K562 (cell line): ENCODE results near the gene SERPIND1. TPM values are rescaled to one million over a fixed set of nuclear protein-coding genes. Genes with fewer than 3 reads are reported as not detected.
A peak's percentile ranks its signal among the peaks of the same experiment; 100 is the strongest.

ENCODE experiments used
- BRCA1 ChIP-seq, 2 experiments: fragments of 450-650 bp in 1 of 2; sonication (generic) in 1 of 2; formaldehyde crosslinking in 1 of 2; IDR thresholded peaks; 2 replicates each; pipeline versions ENCODE4 v1.5.0 to v1.6.1; 2017 to 2020; ENCODE audit warnings: mild to moderate bottlenecking in 1 of 2, missing genetic modification reagents in 1 of 2
- CCNT2 ChIP-seq: IDR thresholded peaks from 2 replicates; pipeline ENCODE4 v1.6.1; 2011; ENCODE audit warnings: borderline replicate concordance, low read depth, mild to moderate bottlenecking, moderate library complexity, mixed read lengths, low read length; ENCODE audit not compliant: insufficient read length; ENCODE audit errors: extremely low read depth
- FOXM1 ChIP-seq, 2 experiments: fragments of 450-650 bp in 1 of 2; sonication (generic) in 1 of 2; formaldehyde crosslinking in 1 of 2; IDR thresholded peaks; 2 replicates each; pipeline versions ENCODE4 v1.6.1 to v1.9.0; 2017 to 2022; ENCODE audit warnings: low read depth in 2 of 2, mild to moderate bottlenecking in 2 of 2, missing genetic modification reagents in 1 of 2, moderate library complexity in 1 of 2
- HDGF ChIP-seq: fragments of 450-650 bp; IDR thresholded peaks from 2 replicates; pipeline ENCODE4 v1.6.1; 2016
- JUND ChIP-seq, 2 experiments: IDR thresholded peaks; 2 replicates in 1 of 2; 3 replicates in 1 of 2; pipeline ENCODE4 v1.6.1; 2011; ENCODE audit warnings: borderline replicate concordance in 2 of 2, low read depth in 2 of 2, low read length in 2 of 2, improper control_type of control experiment in 1 of 2, missing biosample characterization in 1 of 2, missing genetic modification characterization in 1 of 2, missing genetic modification reagents in 1 of 2
- MAZ ChIP-seq, 2 experiments: fragments of 450-650 bp in 1 of 2; sonication (generic) in 1 of 2; formaldehyde crosslinking; IDR thresholded peaks in 1 of 2; conservative IDR thresholded peaks in 1 of 2; 2 replicates each; pipeline versions ENCODE4 v1.4.0 to v1.5.0; 2020; ENCODE audit warnings: mild to moderate bottlenecking in 1 of 2, missing genetic modification reagents in 1 of 2
- PRMT5 ChIP-seq: sonication (generic); formaldehyde crosslinking; IDR thresholded peaks from 2 replicates; pipeline ENCODE4 v1.5.0; 2020; ENCODE audit warnings: missing genetic modification reagents
- PTRF ChIP-seq: fragments of 450-650 bp; IDR thresholded peaks from 2 replicates; pipeline ENCODE4 v1.6.1; 2016; ENCODE audit warnings: mild to moderate bottlenecking, missing genetic modification characterization, missing compliant biosample characterization
- RBFOX2 ChIP-seq: fragments of 200-400 bp; formaldehyde crosslinking; IDR thresholded peaks from 2 replicates; pipeline ENCODE4 v1.6.1; 2017; ENCODE audit warnings: low read depth, mild to moderate bottlenecking, low read length, moderate library complexity
- RBM22 ChIP-seq: fragments of 200-400 bp; formaldehyde crosslinking; IDR thresholded peaks from 2 replicates; pipeline ENCODE4 v1.6.1; 2018; ENCODE audit warnings: low read length, low read depth; ENCODE audit not compliant: poor library complexity, severe bottlenecking
- TAF1 ChIP-seq: IDR thresholded peaks from 2 replicates; pipeline ENCODE4 v1.6.1; 2011; ENCODE audit warnings: mild to moderate bottlenecking, low read length, moderate library complexity; ENCODE audit not compliant: insufficient read depth, control insufficient read depth, severe bottlenecking; ENCODE audit errors: extremely low read depth
- TCFL5 ChIP-seq: fragments of 250-450 bp; sonication (Bioruptor Pico); conservative IDR thresholded peaks from 2 replicates; pipeline ENCODE4 v1.6.1; 2021; ENCODE audit warnings: mild to moderate bottlenecking, moderate library complexity, matching md5 sums
- polyA plus RNA-seq, 8 experiments: library from polyadenylated mRNA; depleted of rRNA in 4 of 8; stranded (reverse) in 5 of 8; unstranded in 3 of 8; fragments of >200 nt; fragmentation: Nextera tagmentation in 2 of 8; fragmentation: Illumina TruSeq in 1 of 8; extraction: Ambion mirVana in 2 of 8; extraction: Trizol in 1 of 8; gene quantifications; 2 replicates each; pipeline versions ENCODE4 v1.2.1 to v1.2.3, GENCODE V29; 2011 to 2014; ENCODE audit warnings: inconsistent platforms in 1 of 8, missing spikeins in 1 of 8
- total RNA-seq, 7 experiments: library from RNA; depleted of rRNA in 6 of 7; stranded (reverse); fragments of >200 nt in 6 of 7; fragmentation: Illumina TruSeq in 2 of 7; extraction: Trizol in 2 of 7; gene quantifications; 2 replicates each; pipeline versions ENCODE4 v1.2.1 to v1.2.3, GENCODE V29; 2011 to 2021; ENCODE audit warnings: low replicate concordance in 1 of 7
- TF ChIP-seq, protein P1 (sequence below): fragments of 450-650 bp; formaldehyde crosslinking; IDR thresholded peaks from 2 replicates; pipeline ENCODE4 v1.4.0; 2020; ENCODE audit warnings: mild to moderate bottlenecking, mixed read lengths
- TF ChIP-seq, protein P2 (sequence below): fragments of 450-650 bp; conservative IDR thresholded peaks from 2 replicates; pipeline ENCODE4 v1.6.1; 2016; ENCODE audit warnings: missing genetic modification characterization, low read depth, mild to moderate bottlenecking, missing compliant biosample characterization, moderate library complexity
- TF ChIP-seq, protein P3 (sequence below): IDR thresholded peaks from 3 replicates; pipeline ENCODE4 v1.6.1; 2011; ENCODE audit warnings: borderline replicate concordance, mild to moderate bottlenecking, moderate library complexity; ENCODE audit not compliant: insufficient read length; ENCODE audit errors: extremely low read depth
- TF ChIP-seq, protein P4 (sequence below): fragments of 250-450 bp; sonication (Bioruptor Pico); IDR thresholded peaks from 2 replicates; pipeline ENCODE4 v1.4.0; 2020; ENCODE audit warnings: borderline replicate concordance
- TF ChIP-seq, protein P5 (sequence below): fragments of 450-650 bp; IDR thresholded peaks from 2 replicates; pipeline ENCODE4 v1.6.1; 2016; ENCODE audit warnings: low read depth, mild to moderate bottlenecking, moderate library complexity

The SERPIND1 gene
- total and polyA plus RNA-seq, 9 of the 15 experiments (the other 6 are each of a cell fraction or from before 2014, with no cell fraction given): 0.04 to 0.11 (median 0.09) TPM; not detected in 6

DNA sequence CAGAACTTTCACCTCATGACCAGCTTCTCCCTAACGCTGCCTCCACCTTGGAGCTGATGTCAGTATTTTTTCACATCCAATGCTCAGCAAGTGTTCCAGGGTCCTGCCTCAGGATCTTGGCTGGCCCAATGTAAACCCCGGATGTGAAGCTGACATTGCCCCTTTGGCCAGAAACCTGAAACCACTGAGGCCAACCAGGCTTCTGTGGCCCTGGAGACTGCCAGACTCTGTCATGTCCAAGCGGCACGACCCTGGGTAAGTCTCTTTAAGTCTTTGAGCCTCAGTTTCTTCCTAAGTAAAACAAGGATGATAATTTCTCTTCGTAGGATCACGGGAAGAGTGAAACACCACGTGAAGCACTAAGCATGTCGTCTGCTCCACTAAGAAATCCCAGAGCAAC is 22.8 kb downstream of the SERPIND1 start (continued):
- TF ChIP-seq, protein P1, sequence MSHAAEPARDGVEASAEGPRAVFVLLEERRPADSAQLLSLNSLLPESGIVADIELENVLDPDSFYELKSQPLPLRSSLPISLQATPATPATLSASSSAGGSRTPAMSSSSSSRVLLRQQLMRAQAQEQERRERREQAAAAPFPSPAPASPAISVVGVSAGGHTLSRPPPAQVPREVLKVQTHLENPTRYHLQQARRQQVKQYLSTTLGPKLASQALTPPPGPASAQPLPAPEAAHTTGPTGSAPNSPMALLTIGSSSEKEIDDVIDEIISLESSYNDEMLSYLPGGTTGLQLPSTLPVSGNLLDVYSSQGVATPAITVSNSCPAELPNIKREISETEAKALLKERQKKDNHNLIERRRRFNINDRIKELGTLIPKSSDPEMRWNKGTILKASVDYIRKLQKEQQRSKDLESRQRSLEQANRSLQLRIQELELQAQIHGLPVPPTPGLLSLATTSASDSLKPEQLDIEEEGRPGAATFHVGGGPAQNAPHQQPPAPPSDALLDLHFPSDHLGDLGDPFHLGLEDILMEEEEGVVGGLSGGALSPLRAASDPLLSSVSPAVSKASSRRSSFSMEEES (CRISPR knock-in tag): no peak
- TF ChIP-seq, protein P2, sequence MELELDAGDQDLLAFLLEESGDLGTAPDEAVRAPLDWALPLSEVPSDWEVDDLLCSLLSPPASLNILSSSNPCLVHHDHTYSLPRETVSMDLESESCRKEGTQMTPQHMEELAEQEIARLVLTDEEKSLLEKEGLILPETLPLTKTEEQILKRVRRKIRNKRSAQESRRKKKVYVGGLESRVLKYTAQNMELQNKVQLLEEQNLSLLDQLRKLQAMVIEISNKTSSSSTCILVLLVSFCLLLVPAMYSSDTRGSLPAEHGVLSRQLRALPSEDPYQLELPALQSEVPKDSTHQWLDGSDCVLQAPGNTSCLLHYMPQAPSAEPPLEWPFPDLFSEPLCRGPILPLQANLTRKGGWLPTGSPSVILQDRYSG: no peak
- no peak for TF ChIP-seq MAZ (CRISPR knock-in tag; conservative IDR thresholded peaks at IDR 0.05 in 1 of 2, IDR thresholded peaks at IDR 0.05 in 1 of 2)
- TF ChIP-seq, protein P3, sequence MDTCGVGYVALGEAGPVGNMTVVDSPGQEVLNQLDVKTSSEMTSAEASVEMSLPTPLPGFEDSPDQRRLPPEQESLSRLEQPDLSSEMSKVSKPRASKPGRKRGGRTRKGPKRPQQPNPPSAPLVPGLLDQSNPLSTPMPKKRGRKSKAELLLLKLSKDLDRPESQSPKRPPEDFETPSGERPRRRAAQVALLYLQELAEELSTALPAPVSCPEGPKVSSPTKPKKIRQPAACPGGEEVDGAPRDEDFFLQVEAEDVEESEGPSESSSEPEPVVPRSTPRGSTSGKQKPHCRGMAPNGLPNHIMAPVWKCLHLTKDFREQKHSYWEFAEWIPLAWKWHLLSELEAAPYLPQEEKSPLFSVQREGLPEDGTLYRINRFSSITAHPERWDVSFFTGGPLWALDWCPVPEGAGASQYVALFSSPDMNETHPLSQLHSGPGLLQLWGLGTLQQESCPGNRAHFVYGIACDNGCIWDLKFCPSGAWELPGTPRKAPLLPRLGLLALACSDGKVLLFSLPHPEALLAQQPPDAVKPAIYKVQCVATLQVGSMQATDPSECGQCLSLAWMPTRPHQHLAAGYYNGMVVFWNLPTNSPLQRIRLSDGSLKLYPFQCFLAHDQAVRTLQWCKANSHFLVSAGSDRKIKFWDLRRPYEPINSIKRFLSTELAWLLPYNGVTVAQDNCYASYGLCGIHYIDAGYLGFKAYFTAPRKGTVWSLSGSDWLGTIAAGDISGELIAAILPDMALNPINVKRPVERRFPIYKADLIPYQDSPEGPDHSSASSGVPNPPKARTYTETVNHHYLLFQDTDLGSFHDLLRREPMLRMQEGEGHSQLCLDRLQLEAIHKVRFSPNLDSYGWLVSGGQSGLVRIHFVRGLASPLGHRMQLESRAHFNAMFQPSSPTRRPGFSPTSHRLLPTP: no peak
- no peak for TF ChIP-seq BRCA1 (IDR thresholded peaks at IDR 0.05)
- TF ChIP-seq BRCA1 (CRISPR knock-in tag; IDR thresholded peaks at IDR 0.05): peak; percentile 25; the same call in 1 of the 2 replicates
- TF ChIP-seq FOXM1 (IDR thresholded peaks at IDR 0.05; ENCODE audit: low read depth): no peak
- TF ChIP-seq FOXM1 (CRISPR knock-in tag; IDR thresholded peaks at IDR 0.05; ENCODE audit: low read depth): no peak
- TF ChIP-seq PRMT5 (CRISPR knock-in tag): no peak
- TF ChIP-seq PTRF: no peak
- TF ChIP-seq RBM22: no peak
- no peak for TF ChIP-seq JUND (IDR thresholded peaks at IDR 0.05; ENCODE audit: borderline replicate concordance, low read depth, low read length)
- TF ChIP-seq JUND (tag; IDR thresholded peaks at IDR 0.05; ENCODE audit: borderline replicate concordance, low read depth, low read length): no peak
- no peak for TF ChIP-seq TAF1
- TF ChIP-seq TCFL5: no peak
- TF ChIP-seq HDGF: no peak
- no peak for TF ChIP-seq RBFOX2
- TF ChIP-seq, protein P4, sequence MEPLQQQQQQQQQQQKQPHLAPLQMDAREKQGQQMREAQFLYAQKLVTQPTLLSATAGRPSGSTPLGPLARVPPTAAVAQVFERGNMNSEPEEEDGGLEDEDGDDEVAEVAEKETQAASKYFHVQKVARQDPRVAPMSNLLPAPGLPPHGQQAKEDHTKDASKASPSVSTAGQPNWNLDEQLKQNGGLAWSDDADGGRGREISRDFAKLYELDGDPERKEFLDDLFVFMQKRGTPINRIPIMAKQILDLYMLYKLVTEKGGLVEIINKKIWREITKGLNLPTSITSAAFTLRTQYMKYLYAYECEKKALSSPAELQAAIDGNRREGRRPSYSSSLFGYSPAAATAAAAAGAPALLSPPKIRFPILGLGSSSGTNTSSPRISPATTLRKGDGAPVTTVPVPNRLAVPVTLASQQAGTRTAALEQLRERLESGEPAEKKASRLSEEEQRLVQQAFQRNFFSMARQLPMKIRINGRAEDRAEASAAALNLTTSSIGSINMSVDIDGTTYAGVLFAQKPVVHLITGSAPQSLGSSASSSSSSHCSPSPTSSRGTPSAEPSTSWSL (CRISPR knock-in tag): no peak
- TF ChIP-seq CCNT2: no peak
- TF ChIP-seq, protein P5, sequence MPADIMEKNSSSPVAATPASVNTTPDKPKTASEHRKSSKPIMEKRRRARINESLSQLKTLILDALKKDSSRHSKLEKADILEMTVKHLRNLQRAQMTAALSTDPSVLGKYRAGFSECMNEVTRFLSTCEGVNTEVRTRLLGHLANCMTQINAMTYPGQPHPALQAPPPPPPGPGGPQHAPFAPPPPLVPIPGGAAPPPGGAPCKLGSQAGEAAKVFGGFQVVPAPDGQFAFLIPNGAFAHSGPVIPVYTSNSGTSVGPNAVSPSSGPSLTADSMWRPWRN: no peak
